ENCODE measurements around the gene VASH1. TPM values are rescaled to one million over a fixed set of nuclear protein-coding genes. Genes with fewer than 3 reads are reported as not detected.

The VASH1 gene
- total RNA-seq, 3 donors from 2014 or later (not counting 1 experiment from before 2014, with no cell fraction given): 9.5 to 15.0 (median 13.5) TPM

DNA sequence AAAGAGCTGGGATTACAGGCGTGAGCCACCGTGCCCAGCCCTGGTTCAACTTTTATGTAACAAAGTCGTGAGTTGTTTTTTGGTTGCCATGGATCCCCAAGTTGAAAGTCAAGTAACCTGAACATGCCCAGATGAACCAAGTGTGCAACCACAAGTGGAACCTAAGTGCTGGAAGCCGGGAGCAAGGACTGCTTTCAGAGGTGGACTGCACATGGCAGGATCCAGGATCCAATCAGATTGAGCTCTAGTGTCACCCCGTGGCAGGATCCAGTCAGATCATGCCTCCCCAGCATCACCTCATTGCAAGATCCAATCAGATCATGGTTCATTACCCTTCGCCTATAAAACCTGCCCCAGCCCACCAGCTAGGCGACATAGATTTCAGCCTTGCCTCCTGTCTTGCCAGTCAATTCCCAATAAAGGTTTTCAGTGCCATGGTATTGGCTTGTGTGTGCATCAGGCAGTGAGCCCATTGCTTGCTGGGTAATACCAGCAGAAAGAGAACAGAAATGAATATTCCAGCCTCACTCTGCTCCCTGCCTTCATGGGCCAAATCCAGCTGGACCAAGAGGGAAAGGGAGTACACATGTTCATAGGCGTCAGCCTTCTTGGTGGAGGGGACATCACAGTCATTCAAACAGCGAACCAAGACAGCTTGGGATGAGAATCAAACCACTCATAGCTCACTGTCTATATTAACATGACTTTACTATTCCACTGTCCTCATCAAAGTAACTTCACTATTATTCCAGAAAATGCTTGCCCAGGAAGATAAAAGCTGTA lies 43.6 kb upstream of the VASH1 start:
- TF ChIP-seq, protein P1, sequence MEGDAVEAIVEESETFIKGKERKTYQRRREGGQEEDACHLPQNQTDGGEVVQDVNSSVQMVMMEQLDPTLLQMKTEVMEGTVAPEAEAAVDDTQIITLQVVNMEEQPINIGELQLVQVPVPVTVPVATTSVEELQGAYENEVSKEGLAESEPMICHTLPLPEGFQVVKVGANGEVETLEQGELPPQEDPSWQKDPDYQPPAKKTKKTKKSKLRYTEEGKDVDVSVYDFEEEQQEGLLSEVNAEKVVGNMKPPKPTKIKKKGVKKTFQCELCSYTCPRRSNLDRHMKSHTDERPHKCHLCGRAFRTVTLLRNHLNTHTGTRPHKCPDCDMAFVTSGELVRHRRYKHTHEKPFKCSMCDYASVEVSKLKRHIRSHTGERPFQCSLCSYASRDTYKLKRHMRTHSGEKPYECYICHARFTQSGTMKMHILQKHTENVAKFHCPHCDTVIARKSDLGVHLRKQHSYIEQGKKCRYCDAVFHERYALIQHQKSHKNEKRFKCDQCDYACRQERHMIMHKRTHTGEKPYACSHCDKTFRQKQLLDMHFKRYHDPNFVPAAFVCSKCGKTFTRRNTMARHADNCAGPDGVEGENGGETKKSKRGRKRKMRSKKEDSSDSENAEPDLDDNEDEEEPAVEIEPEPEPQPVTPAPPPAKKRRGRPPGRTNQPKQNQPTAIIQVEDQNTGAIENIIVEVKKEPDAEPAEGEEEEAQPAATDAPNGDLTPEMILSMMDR (IDR thresholded peaks at IDR 0.05): no peak
- ATAC-seq (no peak), DNase-seq (no peak)
- Mint-ChIP-seq H3K4me1 (no peaks in the 10 kb centered on the region), H3K27me3 (ENCODE audit: low read depth in 2 of 2) (peaks cover 4 to 21% of the 10 kb centered on the region in 2 donors), H3K4me3 (no peak overlapping the region), H3K9me3 (no peaks in the 10 kb centered on the region), H3K27ac (no peak overlapping the region), H3K36me3 (no peaks in the 10 kb centered on the region)
- WGBS (ENCODE audit: insufficient coverage): 87% methylated on average over 9 of the region's 9 CpGs
- H3K4me1 ChIP-seq (ENCODE audit: control insufficient read depth, insufficient read depth, low read length): no peaks in the 10 kb centered on the region
- no peak overlapping the region for H3K4me3 ChIP-seq (ENCODE audit: low read length)
- intact Hi-C loops (cut with micrococcal nuclease): no loop called here
- no peaks in the 10 kb centered on the region for H3K36me3 ChIP-seq (ENCODE audit: control insufficient read depth, insufficient read depth, low read length)
- no peak overlapping the region for H3K27ac ChIP-seq (ENCODE audit: low read length)
- no peaks in the 10 kb centered on the region for H3K9me3 ChIP-seq (ENCODE audit: control insufficient read depth, insufficient read depth, low read length)
- H3K27me3 ChIP-seq (ENCODE audit: control insufficient read depth, insufficient read depth, low read length): no peaks in the 10 kb centered on the region

DNA sequence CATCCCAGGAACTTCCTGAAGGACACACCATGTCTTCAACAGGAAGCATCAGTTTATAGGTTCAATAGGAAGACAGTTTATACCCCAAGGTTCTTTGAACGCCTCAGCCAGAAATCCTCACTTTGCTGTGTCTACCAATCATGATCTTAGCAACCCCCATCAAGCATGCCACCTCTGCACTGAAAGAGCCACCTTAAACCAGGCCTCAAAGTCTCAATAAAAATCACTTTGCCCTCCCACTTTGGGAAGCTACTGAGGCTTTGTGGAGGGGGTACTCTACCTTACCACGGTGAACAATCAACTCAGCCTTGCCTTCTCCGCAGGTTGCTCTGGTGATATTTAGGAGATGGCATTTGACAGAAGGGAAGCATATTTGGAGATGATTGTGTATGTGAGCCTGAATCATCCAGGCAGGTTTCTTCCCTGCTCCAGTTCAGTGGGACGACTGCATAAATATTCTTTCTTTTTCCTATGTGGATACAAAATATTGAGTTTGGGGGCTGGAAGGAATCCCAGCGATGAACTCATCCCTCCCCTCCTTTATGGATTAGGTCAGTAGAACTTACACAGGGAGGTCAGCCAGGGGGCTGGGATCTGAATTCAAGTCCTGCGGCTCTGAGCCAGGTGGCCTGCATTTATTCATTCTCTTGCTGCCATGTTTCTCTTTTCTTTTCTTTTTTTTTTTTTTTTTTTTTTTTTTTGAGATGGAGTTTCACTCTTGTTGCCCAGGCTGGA lies 42.8 kb upstream of the VASH1 start:
- no peaks in the 10 kb centered on the region for H3K9me3 Mint-ChIP-seq
- Histone ChIP-seq H3K36me3 (ENCODE audit: control insufficient read depth, insufficient read depth, low read length) (no peaks in the 10 kb centered on the region), H3K9me3 (ENCODE audit: control insufficient read depth, insufficient read depth, low read length) (no peaks in the 10 kb centered on the region), H3K27ac (ENCODE audit: low read length) (no peak overlapping the region), H3K4me1 (ENCODE audit: control insufficient read depth, insufficient read depth, low read length) (no peaks in the 10 kb centered on the region), H3K4me3 (ENCODE audit: low read length) (no peak overlapping the region), H3K27me3 (ENCODE audit: control insufficient read depth, insufficient read depth, low read length) (no peaks in the 10 kb centered on the region)
- no peak overlapping the region for H3K27ac Mint-ChIP-seq
- intact Hi-C loops (cut with micrococcal nuclease): no loop called here
- peaks cover 4 to 18% of the 10 kb centered on the region in 2 donors for H3K27me3 Mint-ChIP-seq (ENCODE audit: low read depth in 2 of 2)
- TF ChIP-seq, protein P1 (IDR thresholded peaks at IDR 0.05): no peak
- 94% methylated on average over 5 of the region's 6 CpGs for WGBS (ENCODE audit: insufficient coverage)
- DNase-seq (no peak), ATAC-seq (no peak)
- H3K36me3 Mint-ChIP-seq: no peaks in the 10 kb centered on the region
- H3K4me3 Mint-ChIP-seq: no peak overlapping the region
- H3K4me1 Mint-ChIP-seq: no peaks in the 10 kb centered on the region

DNA sequence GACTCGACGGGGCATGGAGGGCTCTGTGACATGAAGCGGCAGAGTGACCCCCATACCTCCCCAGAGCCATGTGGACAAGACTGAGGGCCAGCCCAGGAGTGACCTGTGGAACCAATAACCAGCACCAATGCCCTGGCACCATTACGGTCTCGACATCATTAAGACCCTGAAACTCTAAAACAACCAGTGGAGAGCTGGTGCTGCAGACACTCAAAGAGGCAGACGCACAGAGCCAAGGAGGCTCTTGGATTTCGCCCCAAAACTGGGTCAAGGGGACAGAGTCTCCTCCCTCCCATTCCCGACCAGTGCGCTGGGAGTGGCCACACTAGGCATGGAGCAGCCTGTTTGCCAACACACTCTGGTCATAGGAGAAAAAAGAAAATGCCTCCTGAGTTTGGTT lies 41.6 kb upstream of the VASH1 start:
- intact Hi-C loops (cut with micrococcal nuclease): no loop called here
- WGBS (ENCODE audit: insufficient coverage): 91% methylated on average over 8 of the region's 9 CpGs
- Mint-ChIP-seq H3K9me3 (no peaks in the 10 kb centered on the region), H3K4me1 (no peaks in the 10 kb centered on the region), H3K4me3 (no peak overlapping the region), H3K36me3 (no peaks in the 10 kb centered on the region), H3K27ac (no peak overlapping the region), H3K27me3 (ENCODE audit: low read depth in 2 of 2) (peaks cover 4 to 24% of the 10 kb centered on the region in 2 donors)
- Histone ChIP-seq H3K36me3 (ENCODE audit: control insufficient read depth, insufficient read depth, low read length) (no peaks in the 10 kb centered on the region), H3K9me3 (ENCODE audit: control insufficient read depth, insufficient read depth, low read length) (no peaks in the 10 kb centered on the region), H3K27me3 (ENCODE audit: control insufficient read depth, insufficient read depth, low read length) (no peaks in the 10 kb centered on the region), H3K4me1 (ENCODE audit: control insufficient read depth, insufficient read depth, low read length) (no peaks in the 10 kb centered on the region), H3K27ac (ENCODE audit: low read length) (no peak overlapping the region), H3K4me3 (ENCODE audit: low read length) (no peak overlapping the region)
- ATAC-seq (no peak), DNase-seq (no peak)
- TF ChIP-seq, protein P1 (IDR thresholded peaks at IDR 0.05): no peak
